ENCODE measurements around the gene TSKS. TPM values are rescaled to one million over a fixed set of nuclear protein-coding genes. Genes with fewer than 3 reads are reported as not detected.

Gene TSKS, protein sequence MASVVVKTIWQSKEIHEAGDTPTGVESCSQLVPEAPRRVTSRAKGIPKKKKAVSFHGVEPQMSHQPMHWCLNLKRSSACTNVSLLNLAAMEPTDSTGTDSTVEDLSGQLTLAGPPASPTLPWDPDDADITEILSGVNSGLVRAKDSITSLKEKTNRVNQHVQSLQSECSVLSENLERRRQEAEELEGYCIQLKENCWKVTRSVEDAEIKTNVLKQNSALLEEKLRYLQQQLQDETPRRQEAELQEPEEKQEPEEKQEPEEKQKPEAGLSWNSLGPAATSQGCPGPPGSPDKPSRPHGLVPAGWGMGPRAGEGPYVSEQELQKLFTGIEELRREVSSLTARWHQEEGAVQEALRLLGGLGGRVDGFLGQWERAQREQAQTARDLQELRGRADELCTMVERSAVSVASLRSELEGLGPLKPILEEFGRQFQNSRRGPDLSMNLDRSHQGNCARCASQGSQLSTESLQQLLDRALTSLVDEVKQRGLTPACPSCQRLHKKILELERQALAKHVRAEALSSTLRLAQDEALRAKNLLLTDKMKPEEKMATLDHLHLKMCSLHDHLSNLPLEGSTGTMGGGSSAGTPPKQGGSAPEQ
- total RNA-seq: 1 to 10 TPM in 1 of 2 donors, under 1 TPM in 1; 0.76 to 1.1 TPM
- long read RNA-seq: 0 reads

DNA sequence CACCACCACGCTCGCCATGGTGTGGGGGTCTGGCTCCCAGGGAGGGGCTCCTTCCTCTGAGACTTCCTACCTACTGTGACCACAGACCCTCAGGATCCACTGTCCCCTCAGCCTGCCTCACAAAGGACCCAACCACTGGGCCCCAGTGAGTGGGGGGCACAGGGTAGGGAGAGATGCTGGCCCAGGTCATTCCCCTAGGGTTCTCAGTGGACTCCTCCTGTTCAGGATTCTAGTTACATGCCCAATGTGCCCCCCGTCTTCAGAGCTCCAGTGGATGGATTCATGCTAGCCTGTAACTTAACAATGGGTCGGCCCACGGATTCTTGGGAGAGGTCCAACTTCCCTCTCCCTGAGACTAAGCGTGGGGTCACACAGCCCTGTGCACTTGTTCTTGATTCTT is at the start of gene TSKS:
TSS of gene TSKS (minus strand) at position 77 of the 400 bp plus-strand sequence. CDS start at position 18, 59 bp downstream.
- no peak for ATAC-seq
- intact Hi-C loops (cut with DNase I): loop anchor here in 1 of 2 donors (5.0 kb wide), 1 partner anchor 71 kb away; the partner anchor contains the start of gene CPT1C

DNA sequence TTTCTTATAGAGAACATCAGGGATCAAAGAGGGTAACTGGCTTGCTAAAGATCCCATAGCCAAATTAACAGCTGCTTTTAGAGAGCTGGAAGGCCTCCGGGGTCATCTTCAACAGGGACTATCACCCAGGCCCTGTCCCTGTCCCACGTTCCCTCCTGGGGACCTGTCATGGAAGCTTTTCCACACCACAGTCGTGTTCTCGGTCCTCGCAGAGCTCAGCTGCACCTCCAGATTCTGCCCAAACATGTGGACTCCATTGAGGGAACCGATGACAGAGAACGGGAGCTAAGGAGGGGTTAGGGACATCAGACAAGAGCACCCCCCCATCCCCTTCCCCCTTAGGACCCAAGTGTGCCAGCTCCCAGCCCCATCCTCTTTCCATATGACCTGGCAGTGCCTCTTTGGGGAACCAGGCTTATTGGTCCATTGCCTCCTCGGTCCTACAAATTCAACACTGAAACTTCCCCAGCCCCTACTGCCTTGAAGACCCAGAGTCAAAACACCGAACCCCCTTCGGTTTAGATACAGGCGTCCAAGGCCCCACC is 49.4 kb upstream of the TSKS start:
- no peak for ATAC-seq
- intact Hi-C loops (cut with DNase I): loop anchor here (5.0 to 10.0 kb wide), 2 partner anchors 52 to 130 kb away; partner anchors contain the start of gene PNKP (in 1 of the 2)
- DNase-seq: no peak

More for the DNA sequence above, at the start of gene TSKS:
- DNase-seq: no peak

DNA sequence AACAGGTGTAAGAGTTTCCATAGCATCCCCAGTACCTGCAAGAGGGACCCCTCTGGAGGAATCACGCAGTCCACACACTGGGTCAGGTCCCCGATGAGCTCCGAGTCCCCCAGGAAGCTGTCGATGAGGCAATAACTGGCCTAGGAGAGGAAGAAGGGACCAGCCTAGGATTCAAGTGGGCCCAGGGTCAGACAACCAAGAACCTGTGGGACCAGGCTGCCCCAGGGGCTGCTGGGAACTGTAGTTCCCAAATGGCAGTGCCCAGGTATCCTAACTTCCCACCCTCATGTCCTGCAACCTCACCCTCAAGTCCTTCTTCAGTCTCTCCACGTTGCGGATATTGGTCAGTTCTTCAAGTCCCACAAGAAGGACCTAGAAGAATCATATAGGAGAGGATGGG is 48.2 kb upstream of the TSKS start:
- DNase-seq (no peak), ATAC-seq (no peak)
- intact Hi-C loops (cut with DNase I): loop anchor here (5.0 to 10.0 kb wide), 2 partner anchors 53 to 129 kb away; partner anchors contain the start of gene PNKP (in 1 of the 2)

DNA sequence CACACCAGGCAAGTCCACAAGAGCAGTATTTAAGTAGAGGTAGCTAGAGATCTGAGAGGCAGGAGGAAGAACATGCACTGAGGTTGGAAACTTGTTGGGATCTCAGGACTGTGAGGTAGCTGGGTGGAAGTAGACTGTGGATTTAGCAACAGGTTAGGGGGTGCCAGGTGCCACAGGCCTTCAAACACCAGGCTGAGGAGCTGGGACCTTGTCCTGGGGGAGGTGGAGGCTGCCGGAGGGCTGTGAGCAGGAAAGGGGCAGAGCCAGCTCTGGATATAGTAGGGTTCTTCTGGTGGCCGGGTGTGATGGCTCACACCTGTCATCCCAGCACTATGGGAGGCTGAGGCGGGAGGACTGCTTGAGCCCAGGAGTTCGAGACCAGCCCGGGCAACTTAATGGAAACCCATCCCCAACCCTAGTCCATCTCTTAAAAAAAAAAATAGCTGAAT is 46.9 kb upstream of the TSKS start:
- intact Hi-C loops (cut with DNase I): loop anchor here (5.0 to 10.0 kb wide), 4 partner anchors 43 to 128 kb away; partner anchors contain the start of genes ADM5 (in 1 of the 2), AP2A1 (in 1 of the 2) and PNKP (in 1 of the 2)
- ATAC-seq: no peak
- DNase-seq: no peak

DNA sequence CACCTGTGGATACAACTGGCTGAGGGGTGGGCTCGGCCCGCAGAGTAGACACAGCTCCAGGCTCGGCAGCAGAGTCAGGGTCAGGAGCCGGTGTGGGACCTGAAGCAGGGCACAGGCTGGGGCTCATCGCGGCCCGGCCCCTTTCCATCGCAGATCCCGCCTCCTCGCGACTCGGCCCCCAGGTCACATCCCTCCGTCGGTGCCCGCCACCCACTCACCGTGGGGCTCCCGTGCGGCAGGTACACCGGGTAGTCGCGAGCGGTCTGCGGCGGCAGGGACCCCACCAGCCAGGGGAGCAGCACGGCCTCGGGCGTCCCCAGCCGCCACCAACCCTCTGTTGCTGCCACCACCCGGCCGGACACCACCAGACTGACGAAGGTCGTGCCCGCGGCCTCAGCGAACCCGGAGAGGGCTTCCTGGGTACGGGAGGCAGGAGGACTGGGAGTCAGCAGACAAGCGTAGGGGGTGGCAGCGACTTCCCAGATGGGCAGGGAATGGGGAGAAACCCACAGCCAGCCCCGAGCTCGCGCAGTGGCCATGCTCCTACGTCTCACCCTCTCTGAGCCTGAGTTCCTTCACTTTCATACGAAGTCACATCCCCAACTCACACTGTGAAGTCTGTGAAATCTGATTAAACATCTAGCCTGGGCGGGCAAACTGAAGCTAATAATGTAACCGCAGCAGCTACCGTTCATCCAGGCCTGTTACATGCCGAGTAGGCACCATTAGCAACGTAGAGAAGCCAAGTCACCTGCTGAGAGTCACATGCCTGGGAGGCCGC is 46.2 kb upstream of the TSKS start:
- intact Hi-C loops (cut with DNase I): loop anchor here (5.0 to 10.0 kb wide), 2 partner anchors 42 to 125 kb away; partner anchors contain the start of genes ADM5 (in 1 of the 2) and AP2A1 (in 1 of the 2)
- ATAC-seq (peak; percentile 38 to 45), DNase-seq (peak; percentile 72)

DNA sequence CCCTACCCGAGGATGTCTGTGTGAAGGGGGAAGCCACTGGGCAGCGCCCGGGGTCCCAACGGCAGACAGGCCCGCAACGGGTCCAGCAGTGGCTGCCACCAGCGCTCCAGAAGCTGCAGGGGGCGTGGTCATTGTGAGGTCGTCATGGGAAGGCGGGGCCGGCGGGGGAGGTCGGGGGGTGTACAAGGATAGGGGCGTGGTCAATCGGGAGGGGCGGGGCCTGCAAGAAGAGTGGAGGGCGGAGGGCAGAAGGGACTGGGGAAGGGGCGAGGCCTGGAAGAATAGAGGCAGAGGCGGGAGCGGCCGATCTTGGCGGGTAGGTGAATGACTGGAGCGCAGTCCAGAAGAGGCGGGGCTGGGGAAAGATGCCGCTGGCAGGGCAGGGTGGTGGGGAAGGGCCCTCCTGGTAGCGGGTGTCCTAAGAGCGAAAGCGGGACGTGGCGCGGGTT is 45.6 kb upstream of the TSKS start:
- intact Hi-C loops (cut with DNase I): loop anchor here (5.0 to 10.0 kb wide), 2 partner anchors 41 to 124 kb away; partner anchors contain the start of genes ADM5 (in 1 of the 2) and AP2A1 (in 1 of the 2)
- DNase-seq (peak; percentile 96), ATAC-seq (peak; percentile 73 to 79)

DNA sequence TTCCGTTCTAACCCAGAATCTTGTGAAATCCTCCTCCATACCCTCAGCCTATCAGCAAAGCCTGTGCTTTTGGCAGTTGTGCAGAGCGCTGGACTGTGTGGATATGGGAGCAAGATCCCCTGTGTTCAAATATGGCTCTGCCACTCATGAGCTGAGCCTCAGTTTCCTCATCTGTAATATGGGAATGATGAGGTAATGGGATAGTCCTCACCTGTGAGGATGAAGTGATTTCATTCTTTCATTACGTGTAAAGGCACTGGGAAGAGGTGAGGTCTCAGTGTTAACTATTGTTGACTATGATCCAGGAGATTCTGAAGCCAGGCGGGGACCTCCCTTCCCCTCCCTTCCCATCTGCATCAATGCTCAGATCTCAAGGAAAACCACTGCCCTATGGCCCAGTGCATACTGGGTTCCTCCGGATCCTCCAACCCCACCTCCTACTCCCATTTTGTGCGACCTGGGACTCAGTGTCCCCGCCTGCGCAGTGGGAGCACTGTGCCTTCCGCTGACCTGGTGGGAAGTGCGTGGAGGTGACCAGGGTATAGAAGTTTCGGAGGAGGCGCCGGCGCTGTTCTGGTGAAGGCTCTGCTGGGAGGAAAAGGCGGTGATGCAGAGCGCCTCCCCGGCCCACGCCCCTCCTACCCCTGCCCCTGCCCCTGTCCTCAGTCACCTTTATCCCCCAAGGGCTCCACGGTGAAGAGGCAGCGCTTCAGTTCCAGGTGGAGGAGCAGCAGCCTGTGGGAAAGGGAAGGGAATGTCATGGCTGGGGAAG is 45.0 kb upstream of the TSKS start:
- intact Hi-C loops (cut with DNase I): loop anchor here (5.0 to 10.0 kb wide), 2 partner anchors 41 to 123 kb away; partner anchors contain the start of genes ADM5 (in 1 of the 2) and AP2A1 (in 1 of the 2)
- ATAC-seq: peak in 1 of 2 donors; percentile 0
- DNase-seq: no peak

DNA sequence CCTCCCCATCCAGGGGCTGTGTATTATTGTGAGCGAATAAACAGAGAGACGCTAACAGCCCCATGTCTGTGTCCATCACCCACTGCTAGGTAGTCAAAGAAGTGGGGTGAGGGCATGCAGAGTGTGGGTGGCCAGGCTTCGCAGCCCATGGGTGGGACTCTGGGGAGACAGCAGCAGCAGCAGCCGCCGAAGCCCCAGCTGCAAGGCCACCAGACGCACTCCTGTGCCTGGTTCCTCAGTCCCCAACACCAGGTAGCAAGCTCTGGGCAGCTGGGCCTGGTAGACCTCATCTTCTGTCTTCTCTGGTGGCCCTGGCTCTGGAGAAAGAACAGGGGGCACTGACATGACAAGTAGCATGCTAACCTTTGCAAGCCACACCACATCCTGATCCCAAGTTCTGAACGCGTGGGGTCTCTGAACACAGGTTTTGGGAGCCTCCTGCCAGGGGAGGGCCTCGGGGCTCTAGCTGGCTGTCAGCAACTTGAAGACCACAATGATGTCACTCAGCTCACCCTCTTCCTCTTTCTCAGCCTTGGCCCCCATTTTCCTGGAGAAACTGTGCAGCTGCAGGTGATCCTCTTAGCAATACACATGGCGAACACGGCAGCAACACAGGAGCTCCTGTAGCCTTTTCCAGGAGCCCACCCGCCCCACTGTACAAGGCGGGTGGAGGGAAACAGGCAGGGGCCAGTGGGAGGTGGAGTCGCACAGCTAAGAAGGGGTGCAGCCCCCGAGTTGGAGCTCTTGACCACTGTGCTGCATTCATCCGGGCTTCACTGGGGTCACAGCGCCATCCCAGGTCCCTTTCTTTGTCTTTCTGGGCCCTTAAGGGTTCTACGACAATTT is 44.2 kb upstream of the TSKS start:
- no peak for ATAC-seq
- DNase-seq: no peak
- intact Hi-C loops (cut with DNase I): loop anchor here (5.0 to 10.0 kb wide), 2 partner anchors 40 to 122 kb away; partner anchors contain the start of genes ADM5 (in 1 of the 2) and AP2A1 (in 1 of the 2)

DNA sequence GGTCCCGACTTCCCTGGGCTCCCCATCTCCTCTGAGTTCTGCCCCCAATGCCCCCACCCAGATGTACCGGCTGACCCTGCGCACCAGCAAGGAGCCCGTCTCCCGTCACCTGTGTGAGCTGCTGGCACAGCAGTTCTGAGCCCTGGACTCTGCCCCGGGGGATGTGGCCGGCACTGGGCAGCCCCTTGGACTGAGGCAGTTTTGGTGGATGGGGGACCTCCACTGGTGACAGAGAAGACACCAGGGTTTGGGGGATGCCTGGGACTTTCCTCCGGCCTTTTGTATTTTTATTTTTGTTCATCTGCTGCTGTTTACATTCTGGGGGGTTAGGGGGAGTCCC is 43.5 kb upstream of the TSKS start:
- no peak for DNase-seq
- no peak for ATAC-seq
- intact Hi-C loops (cut with DNase I): loop anchor here (5.0 to 10.0 kb wide), 2 partner anchors 39 to 122 kb away; partner anchors contain the start of genes ADM5 (in 1 of the 2) and AP2A1 (in 1 of the 2)

DNA sequence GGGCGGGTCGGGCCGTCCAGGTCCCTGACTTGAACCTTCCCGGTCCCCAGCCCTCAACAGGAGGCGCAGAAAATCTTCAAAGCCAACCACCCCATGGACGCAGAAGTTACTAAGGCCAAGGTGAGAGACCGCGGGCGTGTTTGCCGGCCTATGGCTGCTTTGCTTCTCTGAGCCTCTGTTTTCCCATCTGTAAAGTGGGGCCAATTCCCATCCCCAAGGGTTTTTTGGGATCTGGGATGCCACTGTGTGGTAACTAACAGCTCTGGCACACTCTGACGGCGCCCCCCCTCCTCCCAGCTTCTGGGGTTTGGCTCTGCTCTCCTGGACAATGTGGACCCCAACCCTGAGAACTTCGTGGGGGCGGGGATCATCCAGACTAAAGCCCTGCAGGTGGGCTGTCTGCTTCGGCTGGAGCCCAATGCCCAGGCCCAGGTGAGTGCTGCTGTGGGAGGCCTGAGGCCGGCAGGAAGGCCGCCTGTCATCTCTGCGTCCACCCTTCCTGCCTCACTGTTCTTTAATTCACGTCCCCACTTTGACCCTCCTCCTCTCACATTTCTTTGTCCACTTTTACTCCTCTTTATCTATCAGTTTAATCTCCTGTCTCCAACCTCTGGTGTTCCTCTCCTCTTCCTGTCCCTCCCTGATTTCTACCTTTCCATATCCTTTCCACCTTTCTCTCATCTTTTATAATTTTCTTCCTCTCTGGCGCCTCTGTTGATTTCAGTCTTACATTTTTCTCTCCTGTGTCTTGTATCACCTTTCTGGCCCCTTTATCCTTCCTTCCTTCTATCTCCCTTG is 42.9 kb upstream of the TSKS start:
- ATAC-seq (no peak), DNase-seq (no peak)
- intact Hi-C loops (cut with DNase I): loop anchor here (5.0 to 10.0 kb wide), 2 partner anchors 39 to 121 kb away; partner anchors contain the start of genes ADM5 (in 1 of the 2) and AP2A1 (in 1 of the 2)

DNA sequence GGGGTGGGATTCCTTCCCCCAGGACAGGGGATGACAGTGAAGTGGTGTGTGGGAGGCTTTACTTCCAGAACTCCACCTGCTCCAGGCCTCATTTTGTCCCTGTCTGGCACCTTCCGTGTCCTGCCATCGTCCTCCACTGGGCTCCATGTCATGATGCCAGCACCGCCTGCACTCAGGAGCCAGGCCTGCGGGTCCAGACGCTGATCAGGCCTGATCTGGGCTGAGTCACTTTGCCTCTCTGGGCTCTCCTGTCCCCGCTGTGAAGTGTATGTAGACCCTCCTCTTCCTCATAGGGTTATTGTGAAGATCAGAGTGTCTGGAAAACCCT is 40.4 kb upstream of the TSKS start:
- ATAC-seq (no peak), DNase-seq (no peak)
- intact Hi-C loops (cut with DNase I): loop anchor here in 1 of 2 donors (10.0 kb wide), 1 partner anchor 119 kb away; the partner anchor contains the start of gene ADM5

DNA sequence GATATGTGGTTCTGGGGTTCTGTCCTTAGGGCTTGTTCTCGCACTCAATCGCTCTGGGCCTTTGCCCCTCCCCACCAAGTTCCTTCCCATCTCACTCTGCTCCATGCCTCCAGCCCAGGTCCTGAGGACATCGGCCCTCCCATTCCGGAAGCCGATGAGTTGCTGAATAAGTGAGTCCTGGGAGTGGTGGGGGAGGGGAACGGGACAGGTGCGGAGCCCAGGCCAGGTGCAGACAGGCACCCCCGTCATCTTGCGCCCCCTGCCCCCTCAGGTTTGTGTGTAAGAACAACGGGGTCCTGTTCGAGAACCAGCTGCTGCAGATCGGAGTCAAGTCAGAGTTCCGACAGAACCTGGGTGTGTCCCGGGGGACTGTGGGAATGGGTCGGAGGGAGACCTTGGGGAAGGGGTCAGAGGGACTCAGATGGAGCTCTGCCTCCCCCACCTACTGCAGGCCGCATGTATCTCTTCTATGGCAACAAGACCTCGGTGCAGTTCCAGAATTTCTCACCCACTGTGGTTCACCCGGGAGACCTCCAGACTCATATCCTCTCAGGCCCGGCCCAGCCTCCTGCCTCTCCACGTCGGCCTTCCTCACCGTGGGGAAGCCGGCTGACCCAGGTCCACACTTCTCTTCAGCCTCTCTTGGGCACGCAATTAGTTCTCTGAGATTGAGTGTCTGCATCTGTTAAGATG is 39.9 kb upstream of the TSKS start:
- DNase-seq (no peak), ATAC-seq (no peak)
- intact Hi-C loops (cut with DNase I): loop anchor here in 1 of 2 donors (10.0 kb wide), 1 partner anchor 118 kb away; the partner anchor contains the start of gene ADM5

DNA sequence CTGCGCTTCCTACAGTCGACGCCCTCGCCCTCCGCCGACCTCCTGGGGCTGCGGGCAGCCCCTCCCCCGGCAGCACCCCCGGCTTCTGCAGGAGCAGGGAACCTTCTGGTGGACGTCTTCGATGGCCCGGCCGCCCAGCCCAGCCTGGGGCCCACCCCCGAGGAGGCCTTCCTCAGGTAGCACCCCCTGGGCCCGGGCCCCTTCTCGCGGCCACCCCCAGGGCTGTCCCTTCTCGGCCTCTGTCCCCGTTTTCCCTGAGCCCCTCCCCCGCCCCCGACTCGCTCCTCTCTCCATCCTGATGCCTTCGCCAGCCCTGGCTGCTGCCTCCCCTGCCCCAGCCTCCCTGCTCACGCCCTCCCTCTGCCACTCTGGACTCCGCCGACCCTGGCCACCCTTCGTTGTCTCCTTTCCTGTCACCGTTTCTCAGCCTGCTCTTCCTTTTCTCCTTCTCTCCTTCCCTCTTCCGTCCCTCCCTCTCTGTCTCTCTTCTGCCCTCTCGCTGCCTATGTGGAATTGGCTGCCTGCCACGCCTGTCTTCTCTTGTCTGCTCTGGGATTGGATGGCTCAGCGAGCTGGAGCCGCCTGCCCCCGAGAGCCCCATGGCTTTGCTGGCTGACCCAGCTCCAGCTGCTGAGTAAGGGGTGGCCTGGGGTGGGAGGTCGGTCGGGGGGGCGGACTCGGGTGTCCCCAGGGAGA is 39.0 kb upstream of the TSKS start:
- peak; percentile 84 to 94 for ATAC-seq
- intact Hi-C loops (cut with DNase I): loop anchor here in 1 of 2 donors (10.0 kb wide), 1 partner anchor 117 kb away; the partner anchor contains the start of gene ADM5
- DNase-seq: peak; percentile 92

DNA sequence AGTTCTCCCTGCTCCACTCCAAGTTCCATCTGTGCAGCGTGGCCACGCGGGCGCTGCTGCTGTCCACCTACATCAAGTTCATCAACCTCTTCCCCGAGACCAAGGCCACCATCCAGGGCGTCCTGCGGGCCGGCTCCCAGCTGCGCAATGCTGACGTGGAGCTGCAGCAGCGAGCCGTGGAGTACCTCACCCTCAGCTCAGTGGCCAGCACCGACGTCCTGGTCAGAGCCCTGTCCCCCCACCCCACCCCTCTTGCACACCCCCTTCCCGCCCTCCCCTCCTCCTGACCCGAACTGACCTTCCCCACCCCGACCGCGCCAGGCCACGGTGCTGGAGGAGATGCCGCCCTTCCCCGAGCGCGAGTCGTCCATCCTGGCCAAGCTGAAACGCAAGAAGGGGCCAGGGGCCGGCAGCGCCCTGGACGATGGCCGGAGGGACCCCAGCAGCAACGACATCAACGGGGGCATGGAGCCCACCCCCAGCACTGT is 38.3 kb upstream of the TSKS start:
- intact Hi-C loops (cut with DNase I): loop anchor here in 1 of 2 donors (10.0 kb wide), 1 partner anchor 117 kb away; the partner anchor contains the start of gene ADM5
- DNase-seq: no peak
- ATAC-seq: peak in 1 of 2 donors; percentile 2
